ELR (cell line): ENCODE data around the gene SLAMF9.
"Not testable (repeated sequence)": the region's sequence is repeated elsewhere in the genome, so short reads cannot be mapped to it uniquely, and the experiment has no call there.

Experiments used
- DNase-seq: peaks from one replicate; pipeline ENCODE4 v3.0.0-alpha.2; 2015; ENCODE audit warnings: low read depth

The SLAMF9 gene

GRCh38 chr1:159920202-159920601 is 33.8 kb downstream of the SLAMF9 start:
- no peak for DNase-seq

GRCh38 chr1:159919236-159919865 is 34.7 kb downstream of the SLAMF9 start:
- no peak for DNase-seq

GRCh38 chr1:159918352-159919200 is 35.5 kb downstream of the SLAMF9 start:
- peak; percentile 15 for DNase-seq

GRCh38 chr1:159917533-159918351 is 36.3 kb downstream of the SLAMF9 start:
- no peak for DNase-seq

- DNase-seq, result peak; percentile 92
These were observed 37.6 kb downstream of the SLAMF9 start for GRCh38 chr1:159916242-159917051.

- no peak for DNase-seq
These were observed 38.3 kb downstream of the SLAMF9 start for GRCh38 chr1:159915571-159916241.

GRCh38 chr1:159914252-159915018 is 39.6 kb downstream of the SLAMF9 start:
- DNase-seq, result no peak

- DNase-seq, result peak; percentile 15
These were observed 40.4 kb downstream of the SLAMF9 start for GRCh38 chr1:159913451-159914192.

GRCh38 chr1:159911326-159912070 is 42.5 kb downstream of the SLAMF9 start:
- DNase-seq, result peak; percentile 28

GRCh38 chr1:159908031-159908940 is 45.8 kb downstream of the SLAMF9 start:
- DNase-seq, result no peak

- DNase-seq, result no peak
These were observed 47.1 kb downstream of the SLAMF9 start for GRCh38 chr1:159906960-159907359.

- DNase-seq, result not testable (repeated sequence)
These were observed 50.0 kb downstream of the SLAMF9 start for GRCh38 chr1:159904036-159904435.

- DNase-seq, result no peak
These were observed 51.5 kb downstream of the SLAMF9 start for GRCh38 chr1:159902541-159902940.
